Heart right ventricle (tissue), 16 donors: ENCODE data around the gene ZBTB39. TPM values are rescaled to one million over a fixed set of nuclear protein-coding genes. Genes with fewer than 3 reads are reported as not detected.

ENCODE experiments used
- ATAC-seq, 8 donors: fragments of 200-7000 bp; cut with Tn5 transposase; one replicate each; pipeline ENCODE4 v1.9.1; 2020; ENCODE audit warnings: mild to moderate bottlenecking in 8 of 8, moderate library complexity in 8 of 8, moderate number of reproducible peaks in 1 of 8
- DNase-seq, 2 donors: peaks; one replicate each; pipeline ENCODE4 v3.0.0-alpha.2; 2020
- H3K27ac ChIP-seq, 10 donors: fragments of 200-600 bp; sonication (generic) in 2 of 10; one replicate each; pipeline versions ENCODE4 v1.5.0 to v1.8.0; 2020 to 2022; ENCODE audit warnings: mild to moderate bottlenecking in 3 of 10
- H3K27me3 ChIP-seq, 7 donors: fragments of 200-600 bp; one replicate each; pipeline ENCODE4 v1.8.0; 2021 to 2022; ENCODE audit warnings: mild to moderate bottlenecking in 2 of 7
- H3K36me3 ChIP-seq, 9 donors: fragments of 200-600 bp; sonication (generic) in 1 of 9; one replicate each; pipeline versions ENCODE4 v1.5.0 to v1.8.0; 2020 to 2022; ENCODE audit warnings: mild to moderate bottlenecking in 2 of 9
- H3K4me1 ChIP-seq, 9 donors: fragments of 200-600 bp; sonication (generic) in 1 of 9; one replicate each; pipeline versions ENCODE4 v1.5.0 to v1.8.0; 2020 to 2022; ENCODE audit warnings: mild to moderate bottlenecking in 4 of 9
- H3K4me3 ChIP-seq, 10 donors: fragments of 200-600 bp; sonication (generic) in 2 of 10; one replicate each; pipeline versions ENCODE4 v1.5.0 to v1.8.0; 2020 to 2022; ENCODE audit warnings: mild to moderate bottlenecking in 7 of 10, moderate library complexity in 2 of 10
- H3K9me3 ChIP-seq, 11 donors: fragments of 200-600 bp in 10 of 11; sonication (generic) in 2 of 11; one replicate each; pipeline versions ENCODE4 v1.5.0 to v1.8.0; 2013 to 2022; ENCODE audit warnings: mild to moderate bottlenecking in 2 of 11, control low read depth in 1 of 11, moderate library complexity in 1 of 11
- CTCF ChIP-seq, 9 donors: fragments of 200-600 bp; sonication (generic) in 2 of 9; IDR thresholded peaks; one replicate each; pipeline versions ENCODE4 v1.5.0 to v1.8.0; 2021 to 2022; ENCODE audit warnings: antibody characterized with exemption in 9 of 9, mild to moderate bottlenecking in 5 of 9, moderate library complexity in 1 of 9
- whole genome bisulfite sequencing, 2 donors: extraction: QIAGEN DNeasy Blood & Tissue Kit; methylation state at CpG; one replicate each; pipeline ENCODE4 v1.1.7; 2013; ENCODE audit warnings: inconsistent platforms in 1 of 2; 5-methylcytosine and 5-hydroxymethylcytosine counted together
- intact Hi-C, 10 donors: fragments of 100-400 bp; cut with DNase I; formaldehyde crosslinking; loops; one replicate each; pipeline versions ENCODE4 v1.11.1 to v1.14.2; 2022
- polyA plus RNA-seq, 2 donors: library from polyadenylated mRNA; stranded (reverse); fragments of 200-250 nt; gene quantifications; one replicate each; pipeline ENCODE4 v1.2.3, GENCODE V29; 2013
- total RNA-seq, 10 donors: library from RNA; stranded (reverse); fragmentation: NEBNext Ultra II Directional in 3 of 10; extraction: Animal tissue kit (Norgen Biotek cat#: 25700) in 3 of 10; gene quantifications; one replicate each; pipeline versions ENCODE4 v1.2.1 to v1.2.4, GENCODE V29; 2021 to 2023
- donor health status: Arrhythmogenic right ventricular cardiomyopathy.
- donor health status: ischemic (EF 13 %, LVEDD 7.1; RV severe dilation, severe dysfunction).
- donor health status: healthy with polysubstance abuse.
- donor health status: DM: no; HTN: yes; CAD: no.
- donor health status: DM: no; HTN: no; CAD: no.
- donor health status: ischemic (EF 25% LVEDD 6.9; RV normal size, moderate dysfunction).
- donor health status: ischemic (EF 25% LVEDD 5.7; RV mildly dilated, moderate dysfunction).
- donor health status: healthy.
- donor health status: DM: yes; HTN: yes; CAD: no.
- donor health status: Ischemic cardiomyopathy.
- donor health status: ischemic (EF 35%, LVEDD 5.7; RV mildly dilated, moderate dysfunction).
- donor health status: nonischemic (EF 11% LVEDD 7.7; RV severe dilation, severe dysfunction).
- donor health status: DM: yes; HTN: yes; CAD: no.
- donor health status: PGD.
- donor health status: ischemic (EF 29% LVEDD 5.4; RV normal size, mild dysfunction).
- donor health status: nonischemic (EF 23%, LVEDD 6.1; RV moderate dilation, normal function).

Gene ZBTB39
- total and polyA plus RNA-seq, 12 donors: 1.2 to 4.3 (median 3.4) TPM

- TF ChIP-seq CTCF (IDR thresholded peaks at IDR 0.05): no peak
- Histone ChIP-seq H3K4me3 (no peak overlapping the region), H3K27ac (no peak overlapping the region), H3K36me3 (no peaks in the 10 kb centered on the region), H3K9me3 (no peaks in the 10 kb centered on the region), H3K27me3 (peaks cover 0 to 22% (median 18%) of the 10 kb centered on the region in 7 donors), H3K4me1 (peaks cover 0 to 19% (median 13%) of the 10 kb centered on the region in 9 donors)
- 88 to 91% methylated on average over 5 of the region's 5 CpGs for WGBS, 2 donors
- DNase-seq (no peak), ATAC-seq (no peak)
- intact Hi-C loops: loop anchor here in 9 of 10 donors (5.0 to 10.0 kb wide), 6 partner anchors 47 to 253 kb away; partner anchors contain the start of gene STAT6 (in 5 of the 9)
These were observed 3.7 kb upstream of the ZBTB39 start for GRCh38 chr12:57009949-57010626.

- Histone ChIP-seq H3K36me3 (peaks cover 0 to 16% (median 14%) of the 10 kb centered on the region in 9 donors), H3K27ac (no peak overlapping the region), H3K4me3 (no peak overlapping the region), H3K9me3 (no peaks in the 10 kb centered on the region), H3K27me3 (peaks cover 0 to 10% (median 1%) of the 10 kb centered on the region in 7 donors), H3K4me1 (peaks cover 0 to 25% (median 18%) of the 10 kb centered on the region in 9 donors)
- TF ChIP-seq CTCF (IDR thresholded peaks at IDR 0.05): peak in 8 of 9 donors; percentile 20 to 67 (median 52)
- ATAC-seq (peak in 2 of 8 donors; percentile 18 to 28), DNase-seq (no peak)
- intact Hi-C loops: loop anchor here in 8 of 10 donors (1.0 to 10.0 kb wide), 5 partner anchors 54 to 251 kb away; partner anchors contain the start of gene STAT6 (in 4 of the 8)
These were observed 1.8 kb upstream of the ZBTB39 start for GRCh38 chr12:57008178-57008577.

GRCh38 chr12:57006809-57007475 is 596 bp upstream of the ZBTB39 start:
- WGBS, 2 donors: 64 to 65% methylated on average over 10 of the region's 10 CpGs
- ATAC-seq: peak in 2 of 8 donors; percentile 3 to 11
- peak overlapping the region in 5 of 10 donors; percentile 20 to 92 (median 72) for H3K27ac ChIP-seq
- peaks cover 0 to under 1% (median 0%) of the 10 kb centered on the region in 7 donors for H3K27me3 ChIP-seq
- TF ChIP-seq CTCF (IDR thresholded peaks at IDR 0.05): peak in 1 of 9 donors; percentile 7
- intact Hi-C loops: loop anchor here in 8 of 10 donors (5.0 to 10.0 kb wide), 4 partner anchors 55 to 250 kb away; partner anchors contain the start of gene STAT6 (in 4 of the 8)
- peaks cover 0 to 26% (median 20%) of the 10 kb centered on the region in 9 donors for H3K4me1 ChIP-seq
- no peaks in the 10 kb centered on the region for H3K9me3 ChIP-seq
- H3K36me3 ChIP-seq: peaks cover 0 to 28% (median 26%) of the 10 kb centered on the region in 9 donors
- H3K4me3 ChIP-seq: peak overlapping the region in 8 of 10 donors; percentile 21 to 97 (median 88)
- DNase-seq: no peak

GRCh38 chr12:57004651-57005050 is 1.7 kb downstream of the ZBTB39 start:
- ATAC-seq (no peak), DNase-seq (no peak)
- 83 to 85% methylated on average over 6 of the region's 6 CpGs for WGBS, 2 donors
- Histone ChIP-seq H3K27me3 (no peaks in the 10 kb centered on the region), H3K36me3 (peaks cover 0 to 51% (median 31%) of the 10 kb centered on the region in 9 donors), H3K4me1 (peaks cover 0 to 35% (median 30%) of the 10 kb centered on the region in 9 donors), H3K9me3 (no peaks in the 10 kb centered on the region), H3K4me3 (peak overlapping the region in 3 of 10 donors; percentile 84 to 91 (median 89)), H3K27ac (no peak overlapping the region)
- no peak for TF ChIP-seq CTCF (IDR thresholded peaks at IDR 0.05)
- intact Hi-C loops: loop anchor here in 9 of 10 donors (5.0 to 10.0 kb wide), 7 partner anchors 57 to 247 kb away; partner anchors contain the start of genes STAT6 (in 4 of the 9) and HSD17B6 (in 1 of the 9)
